Activated T-helper 9 cell treated with anti-CD3 and anti-CD28 coated beads, Interleukin-2, amount 50 U/mL, for 16 hours (primary cell): ENCODE results near the gene C5orf22.
"Not testable (repeated sequence)": the region's sequence is repeated elsewhere in the genome, so short reads cannot be mapped to it uniquely, and the experiment has no call there.

Experiments
- DNase-seq: peaks from one replicate; pipeline ENCODE4 v3.0.0-alpha.2; 2020; ENCODE audit warnings: low read depth

The C5orf22 gene

DNA sequence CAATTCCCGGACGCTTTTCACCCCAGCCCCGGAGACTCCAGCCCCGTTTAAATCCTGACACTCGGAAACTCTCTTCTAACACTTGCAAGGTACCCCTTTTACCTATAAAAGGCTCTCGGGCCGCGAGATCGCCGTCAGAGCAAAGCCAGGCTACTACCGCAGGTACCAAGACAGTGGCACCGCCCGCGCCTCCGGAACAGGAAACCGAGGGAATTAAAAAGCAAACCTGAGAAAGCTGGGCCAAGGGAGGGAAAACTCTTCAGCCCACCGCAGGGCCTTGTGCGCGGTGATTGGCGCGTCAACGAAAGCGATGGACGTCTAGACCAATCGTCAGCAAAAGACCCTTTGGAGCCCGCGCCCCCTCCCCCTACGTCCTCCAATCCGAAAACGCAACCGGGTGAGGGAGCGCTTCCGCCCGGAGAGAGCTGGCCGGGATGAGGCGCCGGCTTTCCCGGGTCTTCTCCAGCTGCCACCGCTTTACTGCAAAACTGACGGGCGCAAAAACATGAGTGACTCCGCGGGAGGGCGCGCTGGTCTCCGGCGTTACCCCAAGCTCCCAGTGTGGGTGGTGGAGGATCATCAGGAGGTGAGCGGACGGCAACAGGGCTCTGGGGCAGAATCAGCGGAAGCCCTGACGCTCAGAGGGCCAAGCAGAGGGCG, at the start of gene C5orf22, which contains the start of gene DROSHA:
Gene C5orf22, plus strand, starts transcription at position 414 of the 660 bp plus-strand sequence. Its CDS starts 92 bp downstream, at position 506.
Gene DROSHA, minus strand, starts transcription at position 206 of the 660 bp plus-strand sequence. CDS start 3,034 bp downstream, outside the sequence.
- peak; percentile 88 for DNase-seq

DNA sequence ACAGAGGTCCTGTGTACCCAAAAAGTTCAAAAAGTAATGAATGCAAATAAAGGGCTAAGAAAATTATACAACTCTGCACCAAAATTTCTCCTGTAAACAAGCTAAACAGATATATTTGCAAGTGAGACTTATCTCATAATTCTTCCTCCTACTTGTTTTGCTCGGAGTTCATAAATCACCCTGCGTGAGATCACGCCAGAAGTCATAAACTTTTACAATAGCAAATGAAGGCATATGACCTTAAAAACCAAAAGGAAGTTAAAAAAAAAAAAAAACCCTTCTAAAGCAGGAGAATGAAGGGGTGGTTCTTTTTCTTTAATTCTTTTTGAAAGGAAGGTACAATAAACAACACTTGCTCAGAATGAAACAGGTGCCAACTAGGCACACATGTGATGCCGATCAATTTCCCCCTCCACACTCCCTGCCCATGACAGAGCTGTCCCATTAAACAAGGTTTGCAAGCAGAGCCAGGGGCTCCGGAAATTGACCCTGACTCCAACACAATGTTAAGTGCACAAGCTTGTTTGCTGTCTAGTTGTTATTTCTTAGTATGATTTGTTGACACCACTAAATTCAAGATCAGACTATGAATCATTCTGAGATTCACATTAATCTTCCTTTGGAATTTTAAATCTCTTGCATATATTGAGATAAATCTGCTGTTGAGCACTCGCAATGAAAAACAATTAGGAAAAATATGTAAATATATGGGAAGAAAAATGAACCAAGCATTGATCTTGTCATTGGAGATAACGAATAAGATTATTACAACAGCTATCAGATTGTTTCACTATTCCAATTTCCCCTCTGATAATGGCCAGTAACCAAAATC, 46.5 kb upstream of the C5orf22 start:
- no peak for DNase-seq

DNA sequence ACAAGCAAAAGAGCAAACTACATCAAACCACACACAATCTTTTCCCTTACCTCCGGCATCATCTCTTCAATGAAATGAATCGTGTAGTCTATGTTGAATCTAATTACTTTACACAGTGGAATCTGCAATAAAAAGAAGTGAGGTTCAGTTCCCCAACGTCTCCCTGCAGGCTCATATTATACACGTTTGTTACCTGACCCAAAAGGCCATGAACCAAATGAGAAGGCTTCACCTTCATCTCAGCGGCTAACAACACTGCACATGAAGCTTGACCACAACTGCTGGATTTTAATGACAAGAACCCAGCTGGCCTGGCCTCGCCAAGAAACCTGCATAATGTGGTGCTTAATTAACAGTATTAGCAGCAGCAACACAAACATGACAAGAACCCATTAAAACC, 45.7 kb upstream of the C5orf22 start:
- DNase-seq, result no peak

DNA sequence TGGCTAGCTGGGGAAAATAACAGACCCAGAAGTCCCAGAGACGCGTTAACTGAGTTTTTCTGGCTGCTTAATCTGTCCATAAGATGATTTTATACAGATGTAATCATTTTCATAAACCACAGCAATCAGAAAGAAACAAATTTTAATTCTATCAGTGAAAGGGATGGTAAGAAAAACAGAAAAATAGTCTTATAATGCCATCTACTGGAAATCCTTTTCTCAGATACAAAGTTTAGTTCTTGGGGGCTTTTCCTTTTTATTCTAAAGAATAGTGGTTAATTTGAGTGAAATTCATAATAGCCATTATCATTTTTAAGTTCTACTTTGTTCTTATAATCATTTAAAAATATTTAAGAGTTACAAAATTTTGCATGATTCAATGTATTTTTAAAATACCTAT, 44.6 kb upstream of the C5orf22 start:
- no peak for DNase-seq

DNA sequence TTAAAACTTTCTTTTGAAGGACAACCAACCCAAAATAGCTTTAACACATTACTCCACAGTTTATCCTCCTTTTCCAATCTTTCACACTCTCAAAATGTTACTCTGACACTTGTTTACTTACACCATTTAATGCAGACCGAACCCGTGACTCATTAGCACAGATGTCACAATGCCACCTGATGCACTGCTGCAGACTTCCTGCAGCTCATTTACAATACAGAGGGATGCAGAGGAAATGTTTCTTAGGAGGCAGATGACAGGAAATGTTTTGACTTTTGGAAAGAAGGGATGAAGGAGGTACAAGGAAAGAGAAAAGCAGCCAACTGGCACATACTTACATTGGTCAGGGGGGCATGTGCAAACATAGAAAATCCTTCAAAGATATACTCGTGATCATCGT, 39.2 kb upstream of the C5orf22 start:
- DNase-seq, result no peak

DNA sequence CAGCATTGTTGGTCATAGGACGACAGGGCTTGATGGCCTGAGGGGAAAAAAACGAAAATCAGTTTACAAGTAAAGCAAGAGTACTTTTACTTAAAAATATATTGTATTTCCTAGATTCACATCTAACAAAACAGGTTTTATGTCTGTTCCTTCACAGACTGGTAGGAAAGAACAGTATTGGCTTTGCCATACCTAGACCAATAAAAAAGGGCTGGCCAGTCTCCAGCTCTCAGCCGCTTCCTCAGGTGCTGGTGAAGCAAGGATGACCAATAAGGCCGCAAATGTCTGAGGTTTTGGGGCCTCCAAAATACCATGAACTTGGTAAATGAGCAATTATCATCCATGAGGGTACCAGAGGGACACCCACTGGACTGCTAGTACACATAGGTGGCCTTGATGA, 36.8 kb upstream of the C5orf22 start:
- DNase-seq, result no peak

DNA sequence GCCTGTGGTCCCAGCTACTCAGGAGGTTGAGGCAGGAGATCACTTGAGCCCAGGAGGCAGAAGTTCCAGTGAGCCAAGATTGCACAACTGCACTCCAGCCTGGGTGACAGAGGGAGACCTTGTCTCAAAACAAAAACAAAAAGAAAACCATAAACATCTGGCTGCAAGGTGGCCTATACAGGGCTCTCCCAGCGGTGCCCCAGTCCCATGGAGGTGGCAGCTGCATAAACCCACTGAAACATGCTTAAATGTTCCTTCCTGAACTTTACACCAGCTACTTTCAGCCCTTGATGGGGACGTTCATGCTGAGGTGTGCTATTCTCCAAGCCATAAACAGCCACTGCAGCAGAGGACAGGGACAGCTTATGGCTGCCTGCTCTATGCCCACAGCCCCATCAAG, 35.8 kb upstream of the C5orf22 start:
- no peak for DNase-seq

DNA sequence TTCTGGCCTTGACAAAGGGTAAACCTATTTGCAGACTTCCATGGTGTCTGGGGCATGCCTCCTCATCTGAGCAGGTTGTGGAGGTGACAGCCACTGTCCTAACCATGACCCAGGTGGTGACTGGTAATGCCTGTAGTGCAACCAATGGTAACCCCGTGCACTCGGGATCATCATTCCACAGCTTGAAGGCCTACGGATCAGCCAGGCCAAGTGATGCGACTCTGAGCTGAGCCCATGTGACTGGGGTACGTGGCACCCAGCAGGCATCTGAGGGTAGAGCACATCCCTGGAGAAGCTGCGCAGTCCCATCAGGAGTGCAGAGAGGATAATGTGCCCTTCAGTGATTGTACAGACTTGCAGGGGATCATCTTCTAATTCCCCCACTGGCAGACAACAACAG, 35.2 kb upstream of the C5orf22 start:
- DNase-seq, result no peak

DNA sequence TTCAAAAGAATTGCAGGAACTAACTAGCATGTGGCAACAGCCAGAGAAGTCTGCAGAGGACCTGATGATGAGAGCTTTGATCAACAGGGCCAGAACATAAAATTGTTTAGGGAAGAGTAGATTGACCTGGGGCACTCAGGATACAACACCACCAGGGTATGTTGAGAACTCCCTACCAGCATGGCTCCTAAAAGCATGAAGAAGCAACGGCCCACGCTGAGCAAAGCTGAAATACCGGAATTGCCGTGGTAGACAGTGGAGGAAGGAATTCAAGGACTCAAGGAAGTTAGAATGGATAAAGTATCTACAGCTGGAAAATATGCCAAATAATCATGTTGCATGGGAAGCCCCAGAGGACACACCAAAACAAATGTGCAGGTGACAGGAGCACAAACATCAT, 31.8 kb upstream of the C5orf22 start:
- no peak for DNase-seq

DNA sequence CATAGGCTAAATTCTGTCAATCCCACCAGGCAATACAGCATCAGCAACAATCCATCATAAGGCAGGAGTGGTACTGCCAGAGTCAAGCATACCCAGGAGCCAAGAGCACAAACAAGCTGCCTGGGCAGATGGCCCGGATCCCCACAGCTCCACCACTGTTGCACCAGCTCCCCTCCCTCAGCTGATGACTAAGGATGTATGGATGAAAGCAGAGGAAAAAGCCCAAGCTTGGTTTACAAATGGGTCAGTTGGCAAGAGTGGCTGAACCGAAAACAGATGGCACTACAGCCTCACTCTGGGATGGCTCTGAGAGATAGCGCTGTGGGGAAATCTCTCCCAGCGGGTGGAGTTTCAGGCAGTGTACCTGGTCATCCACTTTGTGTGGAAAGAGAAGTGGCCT, 29.6 kb upstream of the C5orf22 start:
- no peak for DNase-seq

DNA sequence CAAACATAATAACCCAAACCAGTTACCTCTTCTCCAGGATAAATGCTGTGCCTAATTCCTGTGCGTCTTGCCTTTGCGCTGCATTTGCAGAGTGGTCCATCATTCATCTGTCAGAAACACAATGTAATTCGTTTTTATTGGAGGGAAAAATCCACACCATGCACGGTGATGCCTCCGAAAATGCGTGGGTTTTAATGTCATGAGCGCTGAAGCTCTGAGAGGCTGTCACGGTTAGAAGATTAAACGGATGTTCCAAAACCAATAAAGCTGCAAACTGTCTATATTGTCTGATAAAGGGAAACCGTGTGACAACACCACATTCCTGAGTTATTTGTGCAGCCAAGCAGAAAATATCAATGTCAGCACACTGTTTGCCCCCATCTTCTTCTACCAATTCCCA, 27.6 kb upstream of the C5orf22 start:
- DNase-seq, result no peak

DNA sequence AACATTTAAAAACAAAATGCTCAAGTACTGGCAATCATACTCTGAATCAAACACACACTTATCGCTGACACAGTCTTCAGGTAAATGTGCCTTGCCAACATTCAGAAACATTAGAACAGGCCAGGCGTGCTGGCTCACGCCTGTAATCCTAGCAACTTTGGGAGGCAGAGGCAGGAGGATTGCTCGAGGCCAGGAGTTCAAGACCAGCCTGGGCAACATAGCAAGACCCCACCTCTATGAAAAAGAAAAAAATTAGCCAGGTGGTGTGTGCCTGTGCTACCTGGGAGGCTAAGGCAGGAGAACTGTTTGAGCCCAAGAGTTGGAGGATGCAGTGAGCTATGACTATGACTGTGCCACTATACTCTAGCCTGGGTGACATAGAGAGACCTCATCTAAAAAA, 20.8 kb upstream of the C5orf22 start:
- DNase-seq, result no peak

DNA sequence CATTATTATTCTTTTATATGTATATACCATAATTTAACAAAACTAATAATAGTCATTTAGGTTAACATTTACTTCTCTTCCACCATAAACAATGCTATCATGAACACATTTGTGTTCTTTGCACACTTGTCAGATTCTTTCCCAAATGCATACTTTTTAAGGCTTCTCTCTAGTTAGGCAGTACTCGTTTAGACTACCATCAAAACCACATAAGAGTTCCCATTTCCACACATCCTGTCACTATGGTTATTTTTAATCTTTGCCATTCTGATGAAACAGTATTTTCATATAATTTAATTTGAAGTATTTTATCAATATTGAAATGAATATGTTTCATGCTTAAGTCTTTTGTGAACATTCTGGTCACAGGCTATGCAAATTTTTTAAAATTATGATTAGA, 15.3 kb upstream of the C5orf22 start:
- no peak for DNase-seq

DNA sequence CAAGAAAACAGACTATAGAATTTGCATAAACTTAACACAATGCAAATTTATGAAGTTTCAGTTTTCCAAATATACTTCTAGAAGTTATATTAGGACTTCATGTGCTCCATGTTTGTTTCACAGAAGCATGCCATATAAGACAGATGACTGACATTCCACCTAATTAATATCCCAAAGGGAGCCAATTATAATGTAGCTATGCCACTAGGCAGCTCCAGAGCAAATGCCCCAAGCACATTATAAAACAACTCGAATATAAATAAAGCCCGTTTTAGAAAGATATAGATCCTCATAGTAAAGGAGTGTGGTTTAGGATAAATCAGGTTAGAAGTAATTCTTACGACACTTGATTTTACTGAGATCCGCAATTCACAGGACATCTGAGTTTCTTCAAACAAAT, 9.1 kb upstream of the C5orf22 start:
- no peak for DNase-seq

DNA sequence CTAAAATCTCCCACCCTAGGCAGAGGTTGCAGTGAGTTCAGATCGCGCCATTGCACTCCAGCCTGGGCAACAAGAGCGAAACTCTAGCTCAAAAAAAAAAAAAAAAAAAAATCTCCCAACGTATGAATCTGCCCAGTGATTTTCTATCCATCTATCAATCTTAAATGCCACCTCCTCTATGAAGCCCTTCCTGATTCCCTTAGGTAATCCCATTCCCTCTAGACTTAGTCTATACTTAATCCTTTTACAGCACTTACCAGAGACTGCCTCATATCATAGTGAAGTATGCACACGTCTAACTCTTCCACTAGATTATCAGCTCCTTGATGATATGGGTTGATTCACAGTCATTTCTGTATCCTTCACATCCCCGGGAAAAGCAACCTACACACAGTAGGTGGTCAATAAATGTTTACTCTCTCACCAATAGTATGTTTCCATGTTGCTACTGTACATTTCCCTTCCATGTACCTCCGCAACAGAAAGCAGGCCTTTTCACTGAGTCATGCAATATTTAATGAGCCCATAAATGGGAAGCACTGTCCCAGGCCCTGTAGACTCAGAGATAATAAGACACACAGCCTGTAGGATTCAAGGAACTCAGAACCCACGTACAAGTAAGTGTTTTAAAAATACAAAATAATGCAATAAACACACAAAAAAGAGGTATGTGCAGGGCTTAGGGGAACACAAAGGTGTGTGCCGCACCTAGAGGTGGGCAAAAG, 1.4 kb upstream of the C5orf22 start:
- DNase-seq, result no peak

DNA sequence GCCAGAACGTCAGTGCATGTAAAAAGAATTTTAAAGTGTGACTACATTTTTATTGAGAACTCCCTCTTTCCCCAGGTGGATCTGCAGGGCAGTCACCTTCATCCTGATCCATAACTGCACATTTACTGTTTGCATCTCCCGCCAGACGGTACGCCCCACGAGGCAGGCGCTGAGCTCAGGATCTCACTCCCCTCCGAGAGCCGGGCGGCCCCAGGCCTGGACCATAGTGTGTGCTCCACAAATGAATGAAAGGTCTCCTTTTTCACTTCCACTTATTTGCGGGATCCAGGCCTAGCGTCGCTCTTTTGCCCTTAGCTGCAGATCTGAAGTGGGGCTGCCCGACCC, 586 bp upstream of the C5orf22 start:
- no peak for DNase-seq

DNA sequence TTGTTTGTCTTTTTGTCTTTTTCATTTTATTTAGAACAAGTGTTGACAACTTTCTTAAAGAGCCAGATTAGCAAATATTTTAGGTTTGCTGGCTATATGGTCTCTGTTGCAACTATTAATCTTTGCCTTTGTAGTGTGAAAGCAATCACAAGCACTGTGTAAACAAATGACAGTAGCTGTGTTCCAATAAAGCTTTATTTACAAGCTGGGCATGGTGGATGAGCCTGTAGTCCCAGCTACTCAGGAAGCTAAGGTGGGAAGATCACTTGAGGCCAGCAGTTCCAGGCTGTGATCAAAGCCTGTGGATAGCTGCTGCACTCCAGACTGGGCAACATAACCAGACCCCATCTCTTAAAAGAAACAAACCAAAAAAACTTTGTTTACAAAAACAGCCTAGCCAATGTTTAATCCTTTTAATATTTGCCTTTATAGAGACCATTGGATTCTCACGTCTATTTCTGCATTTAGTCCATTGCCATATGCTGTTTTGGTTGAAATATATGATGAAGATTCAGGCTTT, 2.5 kb downstream of the C5orf22 start:
- DNase-seq, result no peak

DNA sequence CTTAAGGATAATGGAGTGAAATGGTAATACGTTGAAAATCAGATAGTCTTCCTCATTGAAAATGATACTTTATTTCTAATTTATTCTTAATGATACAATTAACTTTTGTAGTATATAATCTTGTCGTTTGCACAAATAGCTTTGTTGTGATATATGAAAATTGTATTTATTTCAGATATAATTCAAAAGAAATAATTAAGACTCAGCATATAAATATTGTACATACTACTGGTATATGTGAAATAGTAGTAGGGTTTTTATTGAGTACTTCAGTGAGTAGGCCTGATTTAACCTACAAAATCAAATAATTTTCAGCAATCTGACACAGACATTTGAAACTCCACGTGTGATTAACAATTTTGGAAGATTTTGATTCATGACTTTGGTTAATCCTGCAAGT, 4.8 kb downstream of the C5orf22 start:
- no peak for DNase-seq

DNA sequence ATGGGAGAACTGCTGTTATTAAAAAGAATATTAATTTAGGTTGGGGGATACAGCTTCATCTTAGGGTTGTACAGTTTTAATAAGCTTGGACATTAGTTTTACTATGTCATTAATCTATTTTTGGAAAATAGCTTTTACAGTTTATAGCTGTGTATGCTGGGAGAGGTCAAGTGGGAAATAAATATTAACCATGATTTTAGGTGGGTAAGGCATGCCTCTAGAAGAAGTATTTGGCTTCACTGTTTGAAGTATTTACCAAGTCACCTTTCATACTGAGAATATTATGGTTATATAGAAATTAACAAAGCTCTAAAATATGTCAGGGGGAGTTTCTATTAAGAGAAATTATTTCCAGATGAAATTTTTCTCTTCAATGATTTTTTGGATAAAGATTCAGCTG, 5.2 kb downstream of the C5orf22 start:
- no peak for DNase-seq

DNA sequence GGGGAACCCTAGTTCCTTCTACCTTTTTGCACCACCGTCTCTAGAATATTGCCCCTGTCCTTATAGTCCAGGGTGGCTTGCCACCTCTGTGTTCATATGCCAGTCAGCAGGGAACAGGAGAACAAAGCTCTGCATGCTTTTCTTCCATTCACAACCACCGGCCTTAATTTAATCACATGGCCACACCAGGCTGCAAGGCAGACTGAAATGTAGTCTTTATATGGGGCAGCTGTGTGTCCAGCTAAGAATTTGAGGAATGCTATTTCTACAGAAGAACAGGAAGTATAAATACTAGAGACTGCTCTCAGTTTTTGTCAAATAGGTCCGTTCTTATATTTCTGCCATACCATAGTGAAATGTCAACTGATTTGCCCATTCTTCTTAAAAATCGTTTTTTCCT, 5.8 kb downstream of the C5orf22 start:
- DNase-seq, result no peak

DNA sequence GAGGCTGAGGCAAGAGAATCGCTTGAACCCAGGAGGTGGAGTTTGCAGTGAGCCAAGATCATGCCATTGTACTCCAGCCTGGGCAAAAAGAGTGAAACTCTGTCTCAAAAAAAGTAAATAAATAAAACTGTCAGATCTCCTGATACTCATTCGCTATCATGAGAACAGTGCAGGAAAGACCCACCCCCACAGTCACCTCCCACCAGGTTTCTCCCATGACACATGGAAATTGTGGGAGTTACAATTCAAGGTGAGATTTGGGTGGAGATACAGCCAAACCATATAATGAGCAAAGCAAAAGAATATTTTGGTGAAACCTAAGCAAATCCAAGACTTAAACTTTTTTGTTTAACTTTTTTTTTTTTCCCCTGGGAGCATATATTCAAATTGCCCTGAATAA, 17.0 kb downstream of the C5orf22 start:
- DNase-seq, result not testable (repeated sequence)

DNA sequence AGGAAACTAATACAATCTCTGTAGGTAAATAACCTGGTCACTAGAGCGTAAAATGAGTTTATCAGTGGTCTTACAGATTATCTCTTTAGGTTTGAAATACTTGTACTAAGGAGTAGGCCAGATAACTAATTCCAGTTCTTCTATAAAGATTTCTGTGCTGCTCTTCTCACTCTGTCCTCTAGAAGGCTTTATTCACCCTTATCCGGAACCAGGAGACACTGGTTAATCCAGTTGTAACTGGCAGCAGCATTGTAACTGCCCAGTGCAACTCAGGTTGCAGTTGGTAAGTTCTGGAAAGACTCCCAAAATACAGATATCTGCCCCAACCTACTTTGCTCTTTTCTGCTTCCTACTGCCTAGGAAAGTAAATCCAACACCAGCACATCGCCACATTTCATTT, 19.8 kb downstream of the C5orf22 start:
- DNase-seq, result no peak

DNA sequence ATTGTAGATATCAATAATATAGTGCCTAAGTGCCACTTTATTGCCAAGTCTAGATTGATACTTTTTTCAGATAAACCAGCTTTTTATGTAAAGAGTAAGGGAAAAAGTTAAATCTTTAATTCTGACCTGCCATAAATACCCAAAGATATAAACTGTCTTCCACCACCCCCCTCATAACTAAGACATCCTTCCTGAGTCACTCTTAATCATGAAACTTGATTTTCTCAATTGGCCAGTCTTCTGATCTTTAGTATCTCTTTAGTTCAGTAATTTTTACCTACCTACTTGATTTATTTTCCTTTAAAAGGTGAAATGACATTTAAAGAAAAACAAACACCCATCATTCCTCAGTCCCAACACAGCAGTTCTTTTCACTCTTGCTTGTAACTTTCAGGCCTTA, 21.8 kb downstream of the C5orf22 start:
- no peak for DNase-seq
